Transverse colon (tissue), 4 donors: ENCODE results near the gene ADAMTS19. TPM values are rescaled to one million over a fixed set of nuclear protein-coding genes. Genes with fewer than 3 reads are reported as not detected.

Experiments used
- DNase-seq: peaks from one replicate; pipeline ENCODE4 v3.0.0-alpha.2; 2019
- H3K27ac ChIP-seq, 4 donors: fragments of 200-600 bp; sonication (generic); 2 replicates each; pipeline ENCODE4 v1.5.1; 2016 to 2018; ENCODE audit warnings: inconsistent platforms in 4 of 4
- H3K27me3 ChIP-seq: fragments of 200-600 bp; sonication (generic); 2 replicates; pipeline ENCODE4 v1.5.1; 2017; ENCODE audit warnings: inconsistent platforms
- H3K36me3 ChIP-seq, 4 donors: fragments of 200-600 bp; sonication (generic); 2 replicates each; pipeline ENCODE4 v1.5.1; 2017 to 2019; ENCODE audit warnings: inconsistent platforms in 4 of 4
- H3K4me1 ChIP-seq, 4 donors: fragments of 200-600 bp; sonication (generic); 2 replicates each; pipeline ENCODE4 v1.5.1; 2017 to 2020; ENCODE audit warnings: inconsistent platforms in 4 of 4
- H3K4me3 ChIP-seq, 4 donors: fragments of 200-600 bp; sonication (generic); 1 replicate in 1 of 4; 2 replicates in 3 of 4; pipeline versions ENCODE4 v1.5.1 to v1.6.1; 2017 to 2019; ENCODE audit warnings: inconsistent platforms in 4 of 4
- H3K9me3 ChIP-seq, 2 donors: fragments of 200-600 bp; sonication (generic); 2 replicates each; pipeline ENCODE4 v1.5.1; 2017 to 2019; ENCODE audit warnings: inconsistent platforms in 2 of 2
- CTCF ChIP-seq, 5 experiments: fragments of 200-600 bp in 3 of 5; fragments of 450-650 bp in 2 of 5; sonication (generic) in 3 of 5; IDR thresholded peaks; 1 replicate in 2 of 5; 2 replicates in 3 of 5; pipeline ENCODE4 v1.5.1; 2016 to 2017; ENCODE audit warnings: antibody characterized with exemption in 5 of 5, inconsistent platforms in 3 of 5, mild to moderate bottlenecking in 2 of 5, moderate library complexity in 1 of 5
- EP300 ChIP-seq: sonication (generic); formaldehyde crosslinking; IDR thresholded peaks from one replicate; pipeline ENCODE4 v1.6.1; 2017; ENCODE audit warnings: antibody characterized with exemption, low read depth
- POLR2A ChIP-seq: fragments of 450-650 bp; IDR thresholded peaks from one replicate; pipeline ENCODE4 v1.6.1; 2016; ENCODE audit warnings: antibody characterized with exemption, mild to moderate bottlenecking, moderate library complexity
- POLR2AphosphoS5 ChIP-seq, 3 donors: sonication (generic); formaldehyde crosslinking; IDR thresholded peaks; one replicate each; pipeline ENCODE4 v1.6.1; 2016; ENCODE audit warnings: antibody characterized with exemption in 3 of 3
- WGBS, 2 donors: methylation state at CpG; one replicate each; pipeline ENCODE4 v1.1.5; 2018; ENCODE audit warnings: low coverage in 1 of 2; 5-methylcytosine and 5-hydroxymethylcytosine counted together
- in situ Hi-C, 4 donors: fragments of 200-750 bp; cut with MboI; loops; one replicate each; pipeline versions ENCODE4 v1.15.0 to v1.15.1; 2017; ENCODE audit warnings: low sequenced_read_pairs in 3 of 4, low pct_ligation_motif_present in 1 of 4, low pct_unique_long_range_greater_than_20kb in 1 of 4
- intact Hi-C: fragments of 100-400 bp; cut with DNase I; formaldehyde crosslinking; loops from one replicate; pipeline ENCODE4 v1.15.1; 2023; ENCODE audit warnings: low total_unique reads
- total RNA-seq, 4 donors: library from RNA; depleted of rRNA; stranded (reverse); fragments of >200 nt; gene quantifications; one replicate each; pipeline ENCODE4 v1.1.0, GENCODE V29; 2016

Gene ADAMTS19
- total RNA-seq, 4 donors from 2014 or later: 0.16 to 0.96 TPM; not detected in 2

GRCh38 chr5:129511291-129511690 is 51.2 kb downstream of the ADAMTS19 start:
- intact Hi-C loops (no loop called here), in situ Hi-C loops (no loop called here)
- Histone ChIP-seq H3K27ac (no peak overlapping the region), H3K27me3 (no peaks in the 10 kb centered on the region), H3K36me3 (no peaks in the 10 kb centered on the region), H3K9me3 (no peaks in the 10 kb centered on the region), H3K4me3 (no peak overlapping the region), H3K4me1 (peaks cover 0 to 11% (median 2%) of the 10 kb centered on the region in 4 donors)
- no peak for DNase-seq
- TF ChIP-seq POLR2A (no peak), POLR2AphosphoS5 (IDR thresholded peaks at IDR 0.05) (no peak), CTCF (IDR thresholded peaks at IDR 0.05) (no peak), EP300 (no peak)

DNA sequence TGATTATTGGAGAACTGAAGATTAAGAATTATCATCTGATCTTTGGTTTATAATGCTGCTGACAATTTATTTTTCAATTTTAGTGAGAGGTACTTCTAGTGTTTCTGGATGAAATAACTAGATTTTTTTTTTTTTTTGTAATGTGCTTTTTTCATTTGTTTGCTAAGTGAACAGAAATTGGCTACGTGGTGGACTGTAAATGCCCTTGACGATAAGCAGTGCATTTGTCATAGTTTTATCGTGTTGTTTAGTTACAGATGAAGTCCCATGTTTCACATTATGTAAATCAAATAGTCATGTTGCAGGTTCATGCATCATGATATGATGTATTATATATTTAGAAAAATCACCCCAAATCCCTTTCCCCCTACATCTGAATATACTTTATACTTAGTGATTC is 81.0 kb downstream of the ADAMTS19 start:
- in situ Hi-C loops (no loop called here), intact Hi-C loops (no loop called here)
- H3K4me3 ChIP-seq: no peak overlapping the region
- no peak overlapping the region for H3K27ac ChIP-seq
- no peaks in the 10 kb centered on the region for H3K4me1 ChIP-seq
- 52 to 61% methylated on average over 3 of the region's 3 CpGs for WGBS, 2 donors
- no peaks in the 10 kb centered on the region for H3K27me3 ChIP-seq
- H3K36me3 ChIP-seq: no peaks in the 10 kb centered on the region
- TF ChIP-seq CTCF (IDR thresholded peaks at IDR 0.05) (no peak), EP300 (no peak), POLR2AphosphoS5 (IDR thresholded peaks at IDR 0.05) (no peak), POLR2A (no peak)
- H3K9me3 ChIP-seq: no peaks in the 10 kb centered on the region
- no peak for DNase-seq

DNA sequence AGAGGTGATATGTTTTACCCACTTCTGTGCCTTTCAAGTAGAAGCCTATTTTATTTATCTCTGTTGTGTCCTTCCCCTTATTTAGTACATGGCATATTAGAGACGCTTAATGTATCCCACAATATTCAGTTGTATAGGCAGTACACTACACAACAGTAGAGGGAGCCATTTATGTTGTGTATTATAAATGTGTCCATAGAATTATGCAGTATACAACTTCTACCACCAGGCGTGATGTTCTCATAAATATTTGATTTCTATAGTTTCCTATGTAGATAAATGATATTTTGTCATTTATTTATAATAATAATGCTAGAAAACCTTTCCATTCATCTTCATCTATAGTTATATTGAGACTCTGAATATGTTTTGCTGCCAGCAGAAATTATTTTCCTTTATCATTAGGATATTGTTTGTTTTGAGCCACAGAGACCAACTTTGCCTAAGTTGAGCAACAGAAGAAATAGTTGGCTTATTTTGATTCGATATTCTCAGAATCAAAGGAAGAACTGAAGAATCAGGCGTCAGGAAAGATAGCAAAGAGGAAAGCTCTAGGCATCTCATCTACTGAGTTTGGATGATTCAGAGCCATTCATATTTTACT is 81.7 kb downstream of the ADAMTS19 start:
- in situ Hi-C loops: no loop called here
- DNase-seq: no peak
- Histone ChIP-seq H3K4me1 (no peaks in the 10 kb centered on the region), H3K27ac (no peak overlapping the region), H3K4me3 (no peak overlapping the region), H3K36me3 (no peaks in the 10 kb centered on the region), H3K9me3 (no peaks in the 10 kb centered on the region), H3K27me3 (no peaks in the 10 kb centered on the region)
- WGBS, 2 donors: 70 to 75% methylated on average over 4 of the region's 4 CpGs
- intact Hi-C loops: no loop called here
- TF ChIP-seq CTCF (IDR thresholded peaks at IDR 0.05) (peak in 2 of 5 experiments; percentile 12 to 24), EP300 (no peak), POLR2A (no peak), POLR2AphosphoS5 (IDR thresholded peaks at IDR 0.05) (no peak)

DNA sequence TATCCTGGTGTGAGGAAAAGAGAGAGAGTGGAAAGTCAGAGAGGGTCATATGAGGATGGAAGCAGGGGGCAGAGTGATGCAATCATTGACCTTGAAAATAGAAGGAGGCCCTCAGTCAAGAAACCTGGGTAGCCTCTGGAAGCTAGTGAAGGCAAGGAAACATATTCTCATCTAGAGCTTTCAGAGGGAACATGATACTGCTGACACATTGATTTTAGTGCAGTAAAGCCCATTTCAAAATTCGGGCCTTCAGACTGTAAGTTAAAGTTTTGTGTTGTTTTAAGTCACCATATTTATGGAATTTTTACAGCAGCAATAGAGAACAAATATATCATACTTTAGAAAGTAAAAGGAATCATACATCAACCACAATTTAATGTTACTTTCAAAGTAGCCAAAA is 87.0 kb downstream of the ADAMTS19 start:
- TF ChIP-seq EP300: no peak
- TF ChIP-seq POLR2AphosphoS5 (IDR thresholded peaks at IDR 0.05): no peak
- TF ChIP-seq CTCF (IDR thresholded peaks at IDR 0.05): no peak
- no peak for TF ChIP-seq POLR2A
- Histone ChIP-seq H3K4me1 (no peaks in the 10 kb centered on the region), H3K27ac (no peak overlapping the region), H3K4me3 (no peak overlapping the region), H3K9me3 (no peaks in the 10 kb centered on the region), H3K27me3 (no peaks in the 10 kb centered on the region), H3K36me3 (no peaks in the 10 kb centered on the region)
- intact Hi-C loops: no loop called here
- no peak for DNase-seq
- 50 to 70% methylated on average over 1 of the region's 1 CpG for WGBS, 2 donors
- in situ Hi-C loops: no loop called here
